GM12873 (cell line): Measurements from ENCODE around the gene CTNNA3.

Experiments used
- TF ChIP-seq, protein P1 (sequence below): IDR thresholded peaks from 2 replicates; pipeline ENCODE4 v1.5.1; 2012; ENCODE audit warnings: low read depth, mild to moderate bottlenecking, moderate library complexity, low read length, control low read depth; ENCODE audit not compliant: insufficient read depth; ENCODE audit errors: missing control alignments

CTNNA3 gene

DNA sequence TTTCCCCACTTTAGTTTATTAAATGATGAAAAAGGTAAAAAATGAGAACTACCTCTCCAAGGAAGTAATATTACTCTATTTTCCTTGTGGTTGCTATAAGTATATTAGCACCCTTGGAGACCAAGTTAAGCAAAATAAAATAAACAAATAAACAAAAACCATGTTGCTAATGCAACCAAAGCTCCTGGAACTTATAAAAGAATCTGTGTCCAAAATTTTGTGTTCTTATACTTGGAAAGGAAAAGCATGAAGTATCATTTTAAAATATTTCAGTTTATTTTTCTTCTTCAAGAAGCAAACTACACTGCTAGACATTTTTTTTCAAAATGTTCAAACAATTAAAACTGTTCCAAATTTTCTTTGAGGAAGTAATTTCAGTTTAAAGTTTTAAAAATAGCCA is 1212.0 kb downstream of the CTNNA3 start:
- TF ChIP-seq, protein P1, sequence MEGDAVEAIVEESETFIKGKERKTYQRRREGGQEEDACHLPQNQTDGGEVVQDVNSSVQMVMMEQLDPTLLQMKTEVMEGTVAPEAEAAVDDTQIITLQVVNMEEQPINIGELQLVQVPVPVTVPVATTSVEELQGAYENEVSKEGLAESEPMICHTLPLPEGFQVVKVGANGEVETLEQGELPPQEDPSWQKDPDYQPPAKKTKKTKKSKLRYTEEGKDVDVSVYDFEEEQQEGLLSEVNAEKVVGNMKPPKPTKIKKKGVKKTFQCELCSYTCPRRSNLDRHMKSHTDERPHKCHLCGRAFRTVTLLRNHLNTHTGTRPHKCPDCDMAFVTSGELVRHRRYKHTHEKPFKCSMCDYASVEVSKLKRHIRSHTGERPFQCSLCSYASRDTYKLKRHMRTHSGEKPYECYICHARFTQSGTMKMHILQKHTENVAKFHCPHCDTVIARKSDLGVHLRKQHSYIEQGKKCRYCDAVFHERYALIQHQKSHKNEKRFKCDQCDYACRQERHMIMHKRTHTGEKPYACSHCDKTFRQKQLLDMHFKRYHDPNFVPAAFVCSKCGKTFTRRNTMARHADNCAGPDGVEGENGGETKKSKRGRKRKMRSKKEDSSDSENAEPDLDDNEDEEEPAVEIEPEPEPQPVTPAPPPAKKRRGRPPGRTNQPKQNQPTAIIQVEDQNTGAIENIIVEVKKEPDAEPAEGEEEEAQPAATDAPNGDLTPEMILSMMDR, result no peak

GRCh38 chr10:66472156-66472555 is 1223.8 kb downstream of the CTNNA3 start:
- TF ChIP-seq, protein P1, result no peak

DNA sequence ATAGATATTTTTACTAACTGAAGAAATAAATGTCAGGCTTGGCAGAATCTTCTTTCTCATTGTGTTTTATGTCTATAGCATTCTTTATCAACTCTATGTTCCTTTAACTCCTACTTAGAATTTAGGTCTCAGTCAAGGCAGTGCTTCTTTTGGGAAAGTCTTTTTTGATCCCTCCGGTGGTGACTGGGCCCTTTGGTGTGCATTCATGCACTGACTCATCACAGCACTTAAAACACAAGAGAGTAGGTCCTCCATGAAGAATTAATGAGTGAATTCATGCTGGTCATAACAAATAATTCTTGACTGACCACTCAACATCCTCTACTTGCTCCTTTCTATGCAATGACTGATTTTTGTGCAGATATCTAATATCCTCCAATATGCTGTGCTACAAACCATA is 1229.0 kb downstream of the CTNNA3 start:
- TF ChIP-seq, protein P1, result no peak

DNA sequence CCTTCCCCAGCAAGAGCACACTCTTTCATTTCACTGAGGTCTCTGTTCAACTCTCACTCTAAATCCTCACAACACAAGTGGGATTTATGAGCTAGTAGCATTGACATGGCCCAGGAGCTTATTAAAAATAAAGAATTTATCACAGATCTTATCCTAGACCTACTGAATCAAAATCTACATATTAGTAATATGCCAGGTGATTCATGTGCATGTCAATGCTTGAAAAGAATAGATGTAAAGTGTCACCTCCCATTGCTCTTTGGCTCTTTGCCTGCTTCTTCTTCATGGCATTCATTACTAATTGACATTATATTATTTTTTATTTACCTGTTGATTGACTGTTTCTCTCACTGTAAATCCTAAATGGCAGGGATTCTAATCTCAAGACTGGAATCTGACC is 1229.4 kb downstream of the CTNNA3 start:
- TF ChIP-seq, protein P1, result no peak

DNA sequence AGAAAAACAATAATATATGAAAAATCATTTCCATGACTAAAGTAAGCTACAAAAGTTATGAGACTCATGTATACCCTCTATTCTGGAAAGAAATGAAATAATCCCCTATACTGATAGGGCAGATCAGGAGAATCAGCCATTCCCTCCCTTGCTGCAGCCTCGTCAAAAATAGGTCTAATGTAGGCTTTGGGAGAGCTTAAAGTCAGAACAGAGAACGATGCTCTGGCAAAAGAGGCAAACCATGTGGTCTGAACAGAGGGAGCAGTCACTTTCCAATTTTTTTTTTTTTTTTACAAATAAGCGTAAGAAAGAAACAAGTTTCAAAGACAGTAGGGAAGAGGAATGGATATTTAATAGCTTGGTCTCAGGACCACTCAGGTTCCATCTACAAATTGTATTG is 1232.4 kb downstream of the CTNNA3 start:
- TF ChIP-seq, protein P1, result no peak

GRCh38 chr10:66457629-66458028 is 1238.4 kb downstream of the CTNNA3 start:
- TF ChIP-seq, protein P1, result no peak

DNA sequence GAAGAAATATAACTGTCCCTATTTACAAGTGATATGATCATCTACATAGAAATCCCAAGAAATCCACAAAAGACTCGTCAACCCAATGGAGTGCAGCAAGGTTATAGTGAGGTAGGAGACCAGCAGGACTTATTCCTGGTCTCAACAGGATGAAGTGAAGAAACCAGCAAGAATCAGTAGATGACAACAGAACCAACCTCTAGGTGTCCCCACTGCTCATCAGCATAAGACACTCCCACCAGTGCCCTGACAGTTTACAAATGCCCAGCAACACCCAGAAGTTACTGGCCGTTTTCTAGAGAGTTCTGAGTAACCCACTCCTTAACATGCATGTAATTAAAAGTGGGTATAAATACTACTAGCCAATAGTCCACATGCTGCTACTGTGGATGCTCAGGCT is 1240.7 kb downstream of the CTNNA3 start:
- TF ChIP-seq, protein P1, result peak; percentile 5
